ENCODE measurements around the gene FMO5.

DNA sequence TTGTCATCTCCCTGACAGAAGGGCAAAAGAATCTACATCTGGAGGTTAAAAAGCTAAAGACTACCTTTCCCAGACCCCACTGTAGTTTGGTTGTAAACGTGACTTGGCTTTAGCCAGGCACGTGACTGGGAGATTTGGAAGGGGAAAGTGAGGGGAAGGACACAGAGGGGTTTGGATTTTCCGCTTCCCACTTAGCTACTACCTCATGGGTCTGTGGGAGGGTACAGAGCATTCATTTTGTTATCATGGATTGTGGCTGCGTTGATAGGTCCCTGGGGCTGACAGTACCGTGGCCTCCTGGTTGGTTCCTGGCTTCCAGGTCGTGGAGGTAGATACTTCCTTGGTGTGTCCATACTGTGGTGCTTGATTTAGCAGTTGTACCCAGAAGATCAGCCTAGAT lies 20.0 kb upstream of the FMO5 start:
- TF ChIP-seq, protein P1, sequence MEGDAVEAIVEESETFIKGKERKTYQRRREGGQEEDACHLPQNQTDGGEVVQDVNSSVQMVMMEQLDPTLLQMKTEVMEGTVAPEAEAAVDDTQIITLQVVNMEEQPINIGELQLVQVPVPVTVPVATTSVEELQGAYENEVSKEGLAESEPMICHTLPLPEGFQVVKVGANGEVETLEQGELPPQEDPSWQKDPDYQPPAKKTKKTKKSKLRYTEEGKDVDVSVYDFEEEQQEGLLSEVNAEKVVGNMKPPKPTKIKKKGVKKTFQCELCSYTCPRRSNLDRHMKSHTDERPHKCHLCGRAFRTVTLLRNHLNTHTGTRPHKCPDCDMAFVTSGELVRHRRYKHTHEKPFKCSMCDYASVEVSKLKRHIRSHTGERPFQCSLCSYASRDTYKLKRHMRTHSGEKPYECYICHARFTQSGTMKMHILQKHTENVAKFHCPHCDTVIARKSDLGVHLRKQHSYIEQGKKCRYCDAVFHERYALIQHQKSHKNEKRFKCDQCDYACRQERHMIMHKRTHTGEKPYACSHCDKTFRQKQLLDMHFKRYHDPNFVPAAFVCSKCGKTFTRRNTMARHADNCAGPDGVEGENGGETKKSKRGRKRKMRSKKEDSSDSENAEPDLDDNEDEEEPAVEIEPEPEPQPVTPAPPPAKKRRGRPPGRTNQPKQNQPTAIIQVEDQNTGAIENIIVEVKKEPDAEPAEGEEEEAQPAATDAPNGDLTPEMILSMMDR (conservative IDR thresholded peaks at IDR 0.05; ENCODE audit: low read length) = no peak
- no peak for TF ChIP-seq EZH2phosphoT487 (IDR thresholded peaks at IDR 0.05; ENCODE audit: borderline replicate concordance, low read depth, low read length)
